ENCODE results near the gene C2orf68.

C2orf68 gene

GRCh38 chr2:85590950-85591349, 20.9 kb downstream of the C2orf68 start:
- no peak for TF ChIP-seq CTCF (IDR thresholded peaks at IDR 0.05)
- H3K27me3 ChIP-seq = no peaks in the 10 kb centered on the region
- H3K4me3 ChIP-seq (ENCODE audit: low read depth in 1 of 2, low read length in 1 of 2) = peak overlapping the region in 1 of 2 experiments; percentile 15
- H3K27ac ChIP-seq = peak overlapping the region; percentile 79
- no peaks in the 10 kb centered on the region for H3K9me3 ChIP-seq
- no peaks in the 10 kb centered on the region for H3K36me3 ChIP-seq
- H3K4me1 ChIP-seq (ENCODE audit: control insufficient read depth in 1 of 2, insufficient read depth in 1 of 2, low read depth in 1 of 2, low read length in 1 of 2) = peaks cover 60 to 76% of the 10 kb centered on the region in 2 experiments

DNA sequence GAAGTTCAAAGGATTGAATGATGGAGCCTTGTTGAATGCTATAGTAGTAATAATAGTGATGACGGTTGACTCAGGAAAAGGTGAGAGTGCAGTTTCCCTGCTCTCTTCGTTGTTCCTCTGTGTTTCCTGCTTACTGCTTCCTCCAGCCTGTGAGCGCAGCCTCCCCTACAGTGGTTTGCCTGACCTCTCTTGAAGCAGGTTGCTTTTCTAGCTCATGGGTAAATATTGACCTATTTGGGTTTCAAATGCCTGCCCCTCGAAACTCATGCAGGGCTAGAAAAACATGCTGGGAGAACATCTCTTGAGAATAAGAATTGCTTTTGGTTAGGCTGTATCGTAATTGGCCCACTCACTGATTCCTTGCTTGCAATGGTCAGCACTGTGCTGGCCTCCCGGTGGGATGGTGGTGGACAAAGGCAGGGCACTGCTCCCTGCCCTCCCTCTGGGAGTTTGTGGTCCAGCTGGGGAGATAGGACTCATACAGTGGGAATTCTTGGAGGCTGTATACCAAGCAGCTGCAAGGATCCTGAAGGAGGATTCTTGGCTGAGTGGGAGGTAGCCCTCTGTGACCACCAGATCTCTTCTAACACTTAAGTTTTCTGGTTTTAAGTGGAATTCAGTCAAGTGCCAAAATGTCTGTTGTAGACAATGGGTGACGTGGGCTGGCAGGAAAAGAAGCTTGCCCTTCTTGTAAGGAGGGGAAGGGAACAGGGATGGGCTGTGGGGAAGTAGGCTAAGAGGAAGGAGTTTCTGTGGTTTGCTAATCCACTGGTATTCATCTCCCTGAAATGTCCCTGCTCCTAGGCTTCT, 21.7 kb downstream of the C2orf68 start:
- Histone ChIP-seq H3K4me3 (ENCODE audit: low read depth in 1 of 2, low read length in 1 of 2) (peak overlapping the region in 1 of 2 experiments; percentile 15), H3K4me1 (ENCODE audit: control insufficient read depth in 1 of 2, insufficient read depth in 1 of 2, low read depth in 1 of 2, low read length in 1 of 2) (peaks cover 67 to 81% of the 10 kb centered on the region in 2 experiments), H3K27me3 (no peaks in the 10 kb centered on the region), H3K9me3 (no peaks in the 10 kb centered on the region), H3K36me3 (no peaks in the 10 kb centered on the region), H3K27ac (peak overlapping the region; percentile 79)
- no peak for TF ChIP-seq CTCF (IDR thresholded peaks at IDR 0.05)

DNA sequence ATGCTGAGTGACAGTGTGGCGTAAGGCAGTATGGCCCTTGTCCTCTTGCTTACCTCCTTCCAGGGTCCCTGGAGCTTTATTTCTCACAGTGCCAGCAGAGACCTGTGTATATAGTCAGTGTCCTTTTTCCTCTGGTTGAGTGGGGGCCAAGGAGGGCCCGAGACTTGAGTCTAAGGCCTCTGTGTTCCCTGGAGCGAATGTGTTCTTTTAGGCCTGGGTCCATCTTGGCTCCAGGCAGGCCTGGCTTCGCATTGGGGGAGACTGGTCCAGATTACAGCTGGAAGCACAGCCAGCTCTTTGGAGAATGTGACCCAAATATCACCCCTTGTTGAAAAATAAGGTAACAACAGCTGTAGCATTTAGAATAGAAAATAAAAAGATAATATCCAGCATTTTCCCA, 22.7 kb downstream of the C2orf68 start:
- no peak for TF ChIP-seq CTCF (IDR thresholded peaks at IDR 0.05)
- peak overlapping the region; percentile 79 for H3K27ac ChIP-seq
- H3K4me1 ChIP-seq (ENCODE audit: control insufficient read depth in 1 of 2, insufficient read depth in 1 of 2, low read depth in 1 of 2, low read length in 1 of 2) = peaks cover 67 to 81% of the 10 kb centered on the region in 2 experiments

GRCh38 chr2:85588645-85589044, 23.2 kb downstream of the C2orf68 start:
- H3K4me3 ChIP-seq (ENCODE audit: low read depth in 1 of 2, low read length in 1 of 2) = no peak overlapping the region
- H3K27ac ChIP-seq = peak overlapping the region; percentile 79

More for the DNA sequence above, 22.7 kb downstream of the C2orf68 start:
- H3K36me3 ChIP-seq = no peaks in the 10 kb centered on the region
- no peak overlapping the region for H3K4me3 ChIP-seq (ENCODE audit: low read depth in 1 of 2, low read length in 1 of 2)
- H3K27me3 ChIP-seq = no peaks in the 10 kb centered on the region
- H3K9me3 ChIP-seq = no peaks in the 10 kb centered on the region

DNA sequence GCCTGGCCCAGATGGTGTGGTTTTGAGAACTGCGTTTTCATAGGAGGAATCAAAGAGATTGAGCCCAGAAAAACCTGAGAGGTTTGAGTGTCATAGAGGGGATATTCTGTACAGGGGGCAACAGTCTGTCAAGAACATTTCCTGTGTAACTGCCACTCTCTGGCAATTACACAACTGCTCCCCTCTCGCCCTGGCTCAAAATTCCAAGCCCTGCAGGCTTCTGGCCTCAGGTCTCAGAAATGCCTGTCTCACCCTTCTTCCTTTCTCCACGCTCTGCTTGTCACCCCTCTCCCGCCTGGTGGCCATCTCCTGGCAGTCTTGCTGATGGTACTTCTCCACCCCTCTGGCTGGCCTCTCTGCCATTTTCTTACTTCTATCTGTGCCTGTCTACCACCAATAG, 23.6 kb downstream of the C2orf68 start:
- peaks cover 71 to 83% of the 10 kb centered on the region in 2 experiments for H3K4me1 ChIP-seq (ENCODE audit: control insufficient read depth in 1 of 2, insufficient read depth in 1 of 2, low read depth in 1 of 2, low read length in 1 of 2)
- no peaks in the 10 kb centered on the region for H3K36me3 ChIP-seq
- no peaks in the 10 kb centered on the region for H3K9me3 ChIP-seq
- peak overlapping the region; percentile 79 for H3K27ac ChIP-seq
- H3K27me3 ChIP-seq = no peaks in the 10 kb centered on the region
- peak overlapping the region; percentile 6 to 8 for H3K4me3 ChIP-seq (ENCODE audit: low read depth in 1 of 2, low read length in 1 of 2)
- TF ChIP-seq CTCF (IDR thresholded peaks at IDR 0.05) = no peak

More at GRCh38 chr2:85588645-85589044, 23.2 kb downstream of the C2orf68 start:
- Histone ChIP-seq H3K36me3 (no peaks in the 10 kb centered on the region), H3K27me3 (no peaks in the 10 kb centered on the region), H3K4me1 (ENCODE audit: control insufficient read depth in 1 of 2, insufficient read depth in 1 of 2, low read depth in 1 of 2, low read length in 1 of 2) (peaks cover 70 to 81% of the 10 kb centered on the region in 2 experiments), H3K9me3 (no peaks in the 10 kb centered on the region)
- TF ChIP-seq CTCF (IDR thresholded peaks at IDR 0.05) = no peak

All from neutrophil (primary cell).